ENCODE data around the gene SUV39H1. TPM values are rescaled to one million over a fixed set of nuclear protein-coding genes. Genes with fewer than 3 reads are reported as not detected.

The SUV39H1 gene
- polyA plus RNA-seq, 1 experiment, result 2.4 TPM

DNA sequence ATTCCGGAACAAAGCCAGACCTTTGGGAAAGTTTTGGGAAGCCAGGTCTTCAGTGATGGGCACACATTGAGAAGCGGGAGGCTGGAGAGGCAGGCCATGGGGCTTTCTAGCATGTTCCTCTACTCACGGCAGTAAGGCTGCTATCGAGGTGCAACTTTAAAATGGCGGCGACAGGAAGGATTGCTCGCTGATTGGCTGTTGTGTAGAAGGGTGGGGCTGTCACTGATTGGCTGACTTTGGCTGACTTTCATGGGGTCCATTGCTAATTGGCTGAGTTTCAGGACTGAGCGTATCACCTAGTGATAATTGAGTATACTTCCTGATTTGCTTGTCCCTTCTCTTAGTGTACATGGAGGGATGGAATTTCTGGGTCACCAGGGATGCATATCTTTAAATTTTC, 45.3 kb downstream of the SUV39H1 start:
- POLR2A ChIA-PET, result no interaction called here
- H3K4me3 ChIP-seq (ENCODE audit: low read depth, low read length), result no peak overlapping the region
- H3K27me3 ChIP-seq (ENCODE audit: control insufficient read depth, insufficient read depth, low read length), result no peaks in the 10 kb centered on the region
- H3K9me3 ChIP-seq (ENCODE audit: control insufficient read depth, insufficient read depth, low read length), result no peaks in the 10 kb centered on the region
- no peak for DNase-seq (ENCODE audit: low read depth, low spot score)
- CTCF ChIA-PET, result no interaction called here
- no peak overlapping the region for H3K27ac ChIP-seq (ENCODE audit: low read depth, low read length)
- TF ChIP-seq, protein P1, sequence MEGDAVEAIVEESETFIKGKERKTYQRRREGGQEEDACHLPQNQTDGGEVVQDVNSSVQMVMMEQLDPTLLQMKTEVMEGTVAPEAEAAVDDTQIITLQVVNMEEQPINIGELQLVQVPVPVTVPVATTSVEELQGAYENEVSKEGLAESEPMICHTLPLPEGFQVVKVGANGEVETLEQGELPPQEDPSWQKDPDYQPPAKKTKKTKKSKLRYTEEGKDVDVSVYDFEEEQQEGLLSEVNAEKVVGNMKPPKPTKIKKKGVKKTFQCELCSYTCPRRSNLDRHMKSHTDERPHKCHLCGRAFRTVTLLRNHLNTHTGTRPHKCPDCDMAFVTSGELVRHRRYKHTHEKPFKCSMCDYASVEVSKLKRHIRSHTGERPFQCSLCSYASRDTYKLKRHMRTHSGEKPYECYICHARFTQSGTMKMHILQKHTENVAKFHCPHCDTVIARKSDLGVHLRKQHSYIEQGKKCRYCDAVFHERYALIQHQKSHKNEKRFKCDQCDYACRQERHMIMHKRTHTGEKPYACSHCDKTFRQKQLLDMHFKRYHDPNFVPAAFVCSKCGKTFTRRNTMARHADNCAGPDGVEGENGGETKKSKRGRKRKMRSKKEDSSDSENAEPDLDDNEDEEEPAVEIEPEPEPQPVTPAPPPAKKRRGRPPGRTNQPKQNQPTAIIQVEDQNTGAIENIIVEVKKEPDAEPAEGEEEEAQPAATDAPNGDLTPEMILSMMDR (IDR thresholded peaks at IDR 0.05; ENCODE audit: low read depth, low read length), result no peak

GRCh38 chrX:48745222-48745621, 48.7 kb downstream of the SUV39H1 start:
- TF ChIP-seq, protein P1 (IDR thresholded peaks at IDR 0.05; ENCODE audit: low read depth, low read length), result no peak
- DNase-seq (ENCODE audit: low read depth, low spot score), result no peak
- Histone ChIP-seq H3K4me3 (ENCODE audit: low read depth, low read length) (no peak overlapping the region), H3K9me3 (ENCODE audit: control insufficient read depth, insufficient read depth, low read length) (no peaks in the 10 kb centered on the region), H3K27ac (ENCODE audit: low read depth, low read length) (no peak overlapping the region), H3K27me3 (ENCODE audit: control insufficient read depth, insufficient read depth, low read length) (no peaks in the 10 kb centered on the region)
- ChIA-PET CTCF (no interaction called here), POLR2A (no interaction called here)

DNA sequence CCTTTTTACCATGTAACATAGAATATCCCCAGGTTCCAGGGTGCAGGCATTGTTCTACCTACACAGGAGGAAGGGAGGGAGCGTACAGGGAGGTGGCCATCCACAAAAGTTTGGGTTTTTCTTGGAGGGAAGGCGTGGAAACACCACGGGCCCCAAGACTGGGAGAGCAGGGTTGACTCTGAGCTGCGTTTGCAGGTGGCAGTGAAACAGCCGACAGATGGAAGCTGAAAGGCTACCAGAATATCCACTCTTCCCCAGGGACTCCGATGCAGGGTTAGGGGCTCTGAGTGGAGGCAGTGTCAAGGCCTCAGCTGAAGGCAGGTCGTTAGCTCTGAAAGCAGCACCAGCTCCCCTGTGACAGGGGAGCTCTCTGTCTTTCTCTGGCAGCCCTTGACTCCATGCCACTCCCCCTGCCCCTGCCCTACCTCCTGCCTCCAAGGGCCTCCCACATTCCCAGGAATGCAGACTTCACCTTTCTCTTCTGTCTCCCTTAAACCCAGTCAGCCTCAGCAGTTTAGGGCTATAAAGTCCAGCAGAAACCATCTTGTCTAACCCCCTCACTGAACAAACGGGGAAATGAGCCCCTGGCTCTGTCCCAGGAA, 51.0 kb downstream of the SUV39H1 start:
- Histone ChIP-seq H3K27me3 (ENCODE audit: control insufficient read depth, insufficient read depth, low read length) (no peaks in the 10 kb centered on the region), H3K4me3 (ENCODE audit: low read depth, low read length) (no peak overlapping the region), H3K27ac (ENCODE audit: low read depth, low read length) (no peak overlapping the region), H3K9me3 (ENCODE audit: control insufficient read depth, insufficient read depth, low read length) (no peaks in the 10 kb centered on the region)
- POLR2A ChIA-PET, result no interaction called here
- DNase-seq (ENCODE audit: low read depth, low spot score), result no peak
- CTCF ChIA-PET, result no interaction called here
- TF ChIP-seq, protein P1 (IDR thresholded peaks at IDR 0.05; ENCODE audit: low read depth, low read length), result no peak

DNA sequence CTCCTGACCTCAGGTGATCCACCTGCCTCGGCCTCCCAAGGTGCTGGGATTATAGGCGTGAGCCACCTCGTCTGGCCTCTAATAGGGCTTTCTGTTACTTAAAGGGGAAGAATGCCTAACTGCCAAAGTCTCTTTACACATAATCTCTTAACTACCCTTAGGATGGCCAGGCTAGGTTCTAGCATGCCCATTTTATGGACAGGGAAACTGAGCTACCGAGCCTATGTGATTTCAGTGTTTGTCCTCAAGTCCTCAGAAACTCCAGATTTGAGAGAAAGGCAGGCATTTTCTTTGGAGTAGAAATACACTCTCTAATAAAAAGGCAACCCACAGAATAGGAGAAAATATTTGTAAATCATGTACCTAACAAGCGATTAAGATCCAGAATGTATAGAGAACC, 52.6 kb downstream of the SUV39H1 start:
- no peak overlapping the region for H3K4me3 ChIP-seq (ENCODE audit: low read depth, low read length)
- H3K9me3 ChIP-seq (ENCODE audit: control insufficient read depth, insufficient read depth, low read length), result no peaks in the 10 kb centered on the region
- H3K27ac ChIP-seq (ENCODE audit: low read depth, low read length), result no peak overlapping the region
- POLR2A ChIA-PET, result no interaction called here
- no peak for DNase-seq (ENCODE audit: low read depth, low spot score)
- H3K27me3 ChIP-seq (ENCODE audit: control insufficient read depth, insufficient read depth, low read length), result no peaks in the 10 kb centered on the region
- CTCF ChIA-PET, result no interaction called here
- TF ChIP-seq, protein P1 (IDR thresholded peaks at IDR 0.05; ENCODE audit: low read depth, low read length), result no peak

DNA sequence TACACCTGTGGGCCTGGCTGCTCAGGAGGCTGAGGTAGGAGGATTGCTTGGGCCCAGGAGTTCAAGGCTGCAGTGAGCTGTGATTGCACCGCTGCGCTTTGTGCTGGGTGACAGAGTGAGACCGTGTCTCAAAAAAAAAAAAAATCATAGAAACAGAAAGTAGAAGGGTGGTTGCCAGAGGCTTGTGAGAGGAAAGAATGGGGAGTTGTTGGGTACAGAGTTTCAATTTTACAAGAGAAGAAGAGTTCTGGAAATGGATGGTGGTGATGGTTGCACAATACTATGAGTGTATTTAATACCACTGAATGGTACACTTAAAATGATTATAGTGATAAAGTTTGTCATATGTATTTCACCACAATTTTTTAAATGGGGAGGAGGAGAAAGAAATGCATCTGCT, 54.8 kb downstream of the SUV39H1 start:
- ChIA-PET POLR2A (no interaction called here), CTCF (no interaction called here)
- Histone ChIP-seq H3K9me3 (ENCODE audit: control insufficient read depth, insufficient read depth, low read length) (no peaks in the 10 kb centered on the region), H3K4me3 (ENCODE audit: low read depth, low read length) (no peak overlapping the region), H3K27ac (ENCODE audit: low read depth, low read length) (no peak overlapping the region), H3K27me3 (ENCODE audit: control insufficient read depth, insufficient read depth, low read length) (no peaks in the 10 kb centered on the region)
- DNase-seq (ENCODE audit: low read depth, low spot score), result no peak
- TF ChIP-seq, protein P1 (IDR thresholded peaks at IDR 0.05; ENCODE audit: low read depth, low read length), result no peak
